H1 (cell line): Measurements from ENCODE around the gene MB. TPM values are rescaled to one million over a fixed set of nuclear protein-coding genes. Genes with fewer than 3 reads are reported as not detected.

Experiments
- ATF3 ChIP-seq: IDR thresholded peaks from 2 replicates; pipeline ENCODE4 v1.6.1; 2011; ENCODE audit warnings: low read depth, mild to moderate bottlenecking, low read length; ENCODE audit not compliant: insufficient read depth
- CHD7 ChIP-seq: fragments of 300-600 bp; sonication (generic); IDR thresholded peaks from 2 replicates; pipeline ENCODE4 v1.7.1; 2012; ENCODE audit warnings: low read length, moderate library complexity, mild to moderate bottlenecking, inconsistent platforms; ENCODE audit not compliant: insufficient replicate concordance
- CTCF ChIP-seq, 3 experiments: IDR thresholded peaks; 1 replicate in 2 of 3; 2 replicates in 1 of 3; pipeline versions ENCODE4 v1.5.1 to v1.6.1; 2011; ENCODE audit warnings: low read length in 3 of 3, mild to moderate bottlenecking in 3 of 3, inconsistent platforms in 2 of 3, low read depth in 1 of 3, moderate library complexity in 1 of 3; ENCODE audit not compliant: insufficient read depth in 1 of 3; ENCODE audit errors: control extremely low read depth in 1 of 3
- KDM1A ChIP-seq: fragments of 200-600, 300-600 bp; sonication (generic); IDR thresholded peaks from 2 replicates; pipeline ENCODE4 v1.7.1; 2016; ENCODE audit warnings: mild to moderate bottlenecking, low read length, borderline replicate concordance
- POLR2A ChIP-seq, 2 experiments: IDR thresholded peaks; 1 replicate in 1 of 2; 2 replicates in 1 of 2; pipeline ENCODE4 v1.6.1; 2011; ENCODE audit warnings: low read depth in 2 of 2, low read length in 2 of 2, mild to moderate bottlenecking in 2 of 2; ENCODE audit errors: control extremely low read depth in 1 of 2
- polyA plus RNA-seq, 7 experiments: library from polyadenylated mRNA; depleted of rRNA in 3 of 7; stranded (reverse) in 5 of 7; unstranded in 2 of 7; fragments of >200 nt in 5 of 7; fragments of 200-250 nt in 2 of 7; gene quantifications; 1 replicate in 5 of 7; 2 replicates in 1 of 7; 4 replicates in 1 of 7; pipeline versions ENCODE4 v1.2.1 to v1.2.3, GENCODE V29; 2011 to 2013; ENCODE audit warnings: missing spikeins in 2 of 7, mixed read lengths in 2 of 7
- total RNA-seq: library from RNA; stranded (reverse); fragmentation: NEBNext Ultra II Directional; extraction: Animal tissue kit (Norgen Biotek cat#: 25700); gene quantifications from 2 replicates; pipeline ENCODE4 v1.2.1, GENCODE V29; 2021

Gene MB
- total and polyA plus RNA-seq, 2 of the 8 experiments (the other 6 are each of a cell fraction or from before 2014, with no cell fraction given): 1.5 TPM; not detected in 1

- TF ChIP-seq CHD7: no peak
- no peak for TF ChIP-seq ATF3
- TF ChIP-seq CTCF (IDR thresholded peaks at IDR 0.05; ENCODE audit: control extremely low read depth in 1 of 3, insufficient read depth in 1 of 3, low read depth in 1 of 3, low read length in 3 of 3): no peak
- no peak for TF ChIP-seq KDM1A
- no peak for TF ChIP-seq POLR2A (IDR thresholded peaks at IDR 0.05; ENCODE audit: control extremely low read depth in 1 of 2, low read depth in 2 of 2, low read length in 2 of 2)
Measured at GRCh38 chr22:35642305-35642741, 25.2 kb upstream of the MB start (continued).
